Measurements from ENCODE around the gene ZNF599. TPM values are rescaled to one million over a fixed set of nuclear protein-coding genes. Genes with fewer than 3 reads are reported as not detected.
A peak's percentile ranks its signal among the peaks of the same experiment; 100 is the strongest.

ZNF599 gene
- polyA plus RNA-seq (2012; ENCODE audit: insufficient read length, low read depth), result 1.9 TPM

DNA sequence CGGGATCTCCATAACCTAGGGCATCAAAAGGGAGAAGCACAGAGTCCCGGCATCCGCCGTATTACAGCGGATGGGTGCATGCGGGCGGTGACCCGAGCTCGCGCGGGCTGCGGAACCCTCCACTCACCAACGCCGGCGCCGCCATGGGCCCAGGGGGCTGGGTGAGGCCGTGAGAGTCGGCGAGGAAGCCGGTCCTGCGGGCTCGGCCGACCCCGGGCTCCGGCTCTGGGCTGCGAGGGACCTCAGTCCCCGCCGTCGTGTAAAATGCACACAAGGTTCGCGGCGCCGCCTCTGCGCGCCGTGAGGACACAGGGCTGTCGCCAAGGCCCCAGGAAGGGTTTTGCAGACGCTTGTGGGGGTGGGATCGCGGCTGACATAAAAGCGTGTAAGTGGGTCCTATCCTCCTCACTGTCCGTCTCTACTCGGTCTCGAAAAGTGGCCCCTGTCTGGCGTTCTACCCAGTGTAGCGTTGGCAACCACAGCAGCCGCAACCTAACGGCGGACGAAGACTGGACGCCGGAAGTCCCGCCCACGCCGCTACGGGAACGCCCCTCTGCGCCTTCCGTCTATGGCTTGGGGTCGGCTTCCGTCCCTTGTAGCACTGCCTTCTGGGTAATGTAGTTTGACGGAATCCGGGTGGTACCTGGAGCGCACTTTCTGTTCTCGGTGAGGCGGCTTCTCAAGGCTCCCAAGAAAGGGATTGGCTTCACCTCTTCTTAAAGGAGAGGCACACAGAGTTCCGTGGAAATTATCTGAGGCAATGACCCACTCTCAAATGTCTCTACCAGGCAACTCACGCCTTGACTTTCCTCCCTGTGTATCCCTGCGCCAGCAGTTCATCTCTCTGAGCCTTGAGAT, at the start of gene ZNF599:
TSS of gene ZNF599 (minus strand) at position 519 of the 858 bp plus-strand sequence. CDS start at position 145, 374 bp downstream.
- TF ChIP-seq TAF1 (IDR thresholded peaks at IDR 0.05; ENCODE audit: borderline replicate concordance, insufficient read depth, low read length) (peak; percentile 80; the same call in 1 of the 2 replicates), POLR2AphosphoS5 (IDR thresholded peaks at IDR 0.05; ENCODE audit: low read depth, low read length) (peak; percentile 76), FOXP2 (optimal IDR thresholded peaks at IDR 0.05; ENCODE audit: borderline replicate concordance, extremely low read depth, extremely low read length, insufficient read depth) (peak; percentile 71), SIN3A (IDR thresholded peaks at IDR 0.05; ENCODE audit: borderline replicate concordance, insufficient read depth, low read length) (peak; percentile 52; the same call in 1 of the 2 replicates)
- TF ChIP-seq, protein P1, sequence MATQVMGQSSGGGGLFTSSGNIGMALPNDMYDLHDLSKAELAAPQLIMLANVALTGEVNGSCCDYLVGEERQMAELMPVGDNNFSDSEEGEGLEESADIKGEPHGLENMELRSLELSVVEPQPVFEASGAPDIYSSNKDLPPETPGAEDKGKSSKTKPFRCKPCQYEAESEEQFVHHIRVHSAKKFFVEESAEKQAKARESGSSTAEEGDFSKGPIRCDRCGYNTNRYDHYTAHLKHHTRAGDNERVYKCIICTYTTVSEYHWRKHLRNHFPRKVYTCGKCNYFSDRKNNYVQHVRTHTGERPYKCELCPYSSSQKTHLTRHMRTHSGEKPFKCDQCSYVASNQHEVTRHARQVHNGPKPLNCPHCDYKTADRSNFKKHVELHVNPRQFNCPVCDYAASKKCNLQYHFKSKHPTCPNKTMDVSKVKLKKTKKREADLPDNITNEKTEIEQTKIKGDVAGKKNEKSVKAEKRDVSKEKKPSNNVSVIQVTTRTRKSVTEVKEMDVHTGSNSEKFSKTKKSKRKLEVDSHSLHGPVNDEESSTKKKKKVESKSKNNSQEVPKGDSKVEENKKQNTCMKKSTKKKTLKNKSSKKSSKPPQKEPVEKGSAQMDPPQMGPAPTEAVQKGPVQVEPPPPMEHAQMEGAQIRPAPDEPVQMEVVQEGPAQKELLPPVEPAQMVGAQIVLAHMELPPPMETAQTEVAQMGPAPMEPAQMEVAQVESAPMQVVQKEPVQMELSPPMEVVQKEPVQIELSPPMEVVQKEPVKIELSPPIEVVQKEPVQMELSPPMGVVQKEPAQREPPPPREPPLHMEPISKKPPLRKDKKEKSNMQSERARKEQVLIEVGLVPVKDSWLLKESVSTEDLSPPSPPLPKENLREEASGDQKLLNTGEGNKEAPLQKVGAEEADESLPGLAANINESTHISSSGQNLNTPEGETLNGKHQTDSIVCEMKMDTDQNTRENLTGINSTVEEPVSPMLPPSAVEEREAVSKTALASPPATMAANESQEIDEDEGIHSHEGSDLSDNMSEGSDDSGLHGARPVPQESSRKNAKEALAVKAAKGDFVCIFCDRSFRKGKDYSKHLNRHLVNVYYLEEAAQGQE (IDR thresholded peaks at IDR 0.05; ENCODE audit: insufficient read depth in 1 of 2, low read depth in 2 of 2, low read length in 2 of 2), result no peak

DNA sequence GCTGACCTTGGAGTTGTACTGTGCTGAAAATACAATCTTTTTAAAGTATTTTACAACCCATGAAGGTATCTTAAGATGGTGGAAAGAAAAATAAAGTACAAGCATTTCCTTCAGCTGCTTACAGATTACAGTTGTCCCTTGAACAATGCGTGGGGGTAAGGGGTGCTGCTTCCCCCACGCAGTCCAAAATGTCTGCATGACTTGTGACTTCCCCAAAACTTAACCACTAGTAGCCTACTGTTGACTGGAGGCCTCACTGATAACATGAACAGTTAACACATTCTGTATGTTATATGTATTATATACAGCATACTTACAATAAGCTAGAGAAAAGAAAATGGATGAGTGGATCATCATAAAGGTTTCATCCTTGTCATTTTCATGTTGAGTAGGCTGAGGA, 45.3 kb upstream of the ZNF599 start:
- no peak for TF ChIP-seq TAF1 (IDR thresholded peaks at IDR 0.05; ENCODE audit: borderline replicate concordance, insufficient read depth, low read length)
- no peak for TF ChIP-seq SIN3A (IDR thresholded peaks at IDR 0.05; ENCODE audit: borderline replicate concordance, insufficient read depth, low read length)
- TF ChIP-seq, protein P1 (IDR thresholded peaks at IDR 0.05; ENCODE audit: insufficient read depth in 1 of 2, low read depth in 2 of 2, low read length in 2 of 2), result no peak
- no peak for TF ChIP-seq FOXP2 (optimal IDR thresholded peaks at IDR 0.05; ENCODE audit: borderline replicate concordance, extremely low read depth, extremely low read length, insufficient read depth)
- TF ChIP-seq POLR2AphosphoS5 (IDR thresholded peaks at IDR 0.05; ENCODE audit: low read depth, low read length), result no peak

DNA sequence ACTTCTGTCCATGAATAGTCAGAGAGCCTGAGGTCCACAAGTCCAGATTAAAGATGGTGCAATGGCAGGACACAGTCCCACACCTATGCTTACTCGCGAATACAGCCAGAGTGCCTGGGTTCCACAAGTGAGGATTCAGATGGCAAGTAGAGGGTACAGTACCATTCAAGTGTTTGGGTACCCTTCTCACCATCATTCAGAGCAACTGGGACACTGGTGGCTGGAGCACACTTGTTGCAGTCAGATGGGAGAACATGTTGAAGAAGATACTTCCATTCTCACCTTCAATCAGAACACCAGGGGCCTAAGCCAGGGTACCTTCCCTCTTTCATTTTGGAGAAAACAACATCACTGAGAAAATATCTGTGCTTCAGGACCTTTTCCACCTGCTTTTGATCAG, 43.7 kb upstream of the ZNF599 start:
- no peak for TF ChIP-seq TAF1 (IDR thresholded peaks at IDR 0.05; ENCODE audit: borderline replicate concordance, insufficient read depth, low read length)
- TF ChIP-seq SIN3A (IDR thresholded peaks at IDR 0.05; ENCODE audit: borderline replicate concordance, insufficient read depth, low read length), result no peak
- no peak for TF ChIP-seq POLR2AphosphoS5 (IDR thresholded peaks at IDR 0.05; ENCODE audit: low read depth, low read length)
- TF ChIP-seq, protein P1 (IDR thresholded peaks at IDR 0.05; ENCODE audit: insufficient read depth in 1 of 2, low read depth in 2 of 2, low read length in 2 of 2), result no peak
- TF ChIP-seq FOXP2 (optimal IDR thresholded peaks at IDR 0.05; ENCODE audit: borderline replicate concordance, extremely low read depth, extremely low read length, insufficient read depth), result no peak

DNA sequence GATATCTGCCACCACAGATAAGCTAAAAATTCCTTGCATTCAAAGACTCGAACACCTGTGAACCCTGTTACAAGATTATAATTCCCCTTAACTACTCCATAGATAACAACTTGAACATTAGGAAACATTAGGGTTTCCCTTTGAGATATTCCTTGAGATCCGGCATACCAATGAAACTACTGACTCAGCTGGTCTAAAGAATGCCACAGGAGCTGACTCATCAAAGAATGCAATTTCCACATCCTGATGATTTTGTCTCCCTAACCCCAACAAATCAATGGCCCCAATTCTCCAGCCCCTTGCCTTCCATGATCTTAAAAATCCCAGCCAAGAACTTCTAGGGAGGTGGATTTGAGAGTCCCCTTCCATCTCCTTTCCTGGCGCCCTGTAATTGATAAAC, 35.6 kb upstream of the ZNF599 start:
- TF ChIP-seq TAF1 (IDR thresholded peaks at IDR 0.05; ENCODE audit: borderline replicate concordance, insufficient read depth, low read length) (no peak), FOXP2 (optimal IDR thresholded peaks at IDR 0.05; ENCODE audit: borderline replicate concordance, extremely low read depth, extremely low read length, insufficient read depth) (no peak)
- TF ChIP-seq, protein P1 (IDR thresholded peaks at IDR 0.05; ENCODE audit: insufficient read depth in 1 of 2, low read depth in 2 of 2, low read length in 2 of 2), result no peak
